Spleen (tissue), 11 donors: ENCODE measurements around the gene CYYR1. TPM values are rescaled to one million over a fixed set of nuclear protein-coding genes. Genes with fewer than 3 reads are reported as not detected.

Experiments
- DNase-seq: peaks from one replicate; pipeline ENCODE4 v3.0.0-alpha.2; 2020
- H3K27ac ChIP-seq, 8 donors: fragments of 200-600 bp; sonication (generic) in 7 of 8; 1 replicate in 4 of 8; 2 replicates in 4 of 8; pipeline versions ENCODE4 v1.5.0 to v1.8.0; 2016 to 2021; ENCODE audit warnings: inconsistent platforms in 4 of 8, mild to moderate bottlenecking in 4 of 8, moderate library complexity in 1 of 8
- H3K27me3 ChIP-seq, 7 donors: fragments of 200-600 bp; sonication (generic) in 6 of 7; replicated peaks in 1 of 7; 1 replicate in 4 of 7; 2 replicates in 3 of 7; pipeline versions ENCODE4 v1.5.0 to v1.8.0; 2016 to 2021; ENCODE audit warnings: inconsistent platforms in 3 of 7, mild to moderate bottlenecking in 1 of 7
- H3K36me3 ChIP-seq, 6 donors: fragments of 200-600 bp; sonication (generic) in 5 of 6; 1 replicate in 4 of 6; 2 replicates in 2 of 6; pipeline versions ENCODE4 v1.5.0 to v1.8.0; 2016 to 2021; ENCODE audit warnings: inconsistent platforms in 2 of 6
- H3K4me1 ChIP-seq, 6 donors: fragments of 200-600 bp; sonication (generic) in 5 of 6; 1 replicate in 3 of 6; 2 replicates in 3 of 6; pipeline versions ENCODE4 v1.5.0 to v1.8.0; 2016 to 2021; ENCODE audit warnings: inconsistent platforms in 3 of 6
- H3K4me3 ChIP-seq, 8 donors: fragments of 200-600 bp; sonication (generic) in 7 of 8; 1 replicate in 4 of 8; 2 replicates in 4 of 8; pipeline versions ENCODE4 v1.5.0 to v1.8.0; 2016 to 2021; ENCODE audit warnings: inconsistent platforms in 4 of 8, mild to moderate bottlenecking in 4 of 8, moderate library complexity in 2 of 8
- H3K9me3 ChIP-seq, 8 donors: fragments of 200-600 bp; sonication (generic) in 7 of 8; 1 replicate in 4 of 8; 2 replicates in 4 of 8; pipeline versions ENCODE4 v1.5.0 to v1.8.0; 2016 to 2021; ENCODE audit warnings: inconsistent platforms in 4 of 8
- POLR2A ChIP-seq, 3 donors: fragments of 450-650 bp; IDR thresholded peaks; one replicate each; pipeline ENCODE4 v1.5.1; 2017; ENCODE audit warnings: antibody characterized with exemption in 3 of 3, mild to moderate bottlenecking in 1 of 3
- POLR2AphosphoS5 ChIP-seq, 3 donors: sonication (generic); formaldehyde crosslinking; IDR thresholded peaks; one replicate each; pipeline ENCODE4 v1.5.1; 2017; ENCODE audit warnings: antibody characterized with exemption in 3 of 3
- WGBS, 5 donors: extraction: QIAGEN DNeasy Blood & Tissue Kit in 3 of 5; methylation state at CpG; one replicate each; pipeline versions ENCODE4 v1.1.5 to v1.1.7; 2013 to 2018; 5-methylcytosine and 5-hydroxymethylcytosine counted together
- intact Hi-C: fragments of 100-400 bp; cut with DNase I; formaldehyde crosslinking; loops from one replicate; pipeline ENCODE4 v1.15.0; 2023; ENCODE audit warnings: low total_unique reads
- polyA plus RNA-seq, 3 donors: library from polyadenylated mRNA; stranded (reverse); fragments of 200-250 nt; gene quantifications; one replicate each; pipeline ENCODE4 v1.2.1, GENCODE V29; 2013
- total RNA-seq, 7 donors: library from RNA; depleted of rRNA in 3 of 7; stranded (reverse); fragments of >200 nt in 3 of 7; fragmentation: NEBNext Ultra II Directional in 4 of 7; extraction: Animal tissue kit (Norgen Biotek cat#: 25700) in 4 of 7; gene quantifications; one replicate each; pipeline versions ENCODE4 v1.1.0 to v1.2.1, GENCODE V29; 2016 to 2021
- TF ChIP-seq, protein P1 (sequence below), 11 experiments: fragments of 200-600 bp in 7 of 11; fragments of 450-650 bp in 4 of 11; sonication (generic) in 4 of 11; IDR thresholded peaks in 8 of 11; conservative IDR thresholded peaks in 3 of 11; 1 replicate in 7 of 11; 2 replicates in 4 of 11; pipeline versions ENCODE4 v1.4.0 to v1.8.0; 2016 to 2021; ENCODE audit warnings: antibody characterized with exemption in 11 of 11, inconsistent platforms in 4 of 11, mild to moderate bottlenecking in 1 of 11
- donor health status: healthy with polysubstance abuse.
- donor health status: DM: no; HTN: no; CAD: no; lungs with moderate emphysema.
- donor health status: DM: no; HTN: no; CAD: no.
- donor health status: Bipolar disorder and iron deficiency.
- donor health status: healthy.
- donor health status: DM: no; HTN: no; CAD: no.
- donor health status: DM: yes; HTN: yes; CAD: no.

CYYR1 gene
- total and polyA plus RNA-seq, 10 donors: 9.5 to 86.9 (median 50.7) TPM

DNA sequence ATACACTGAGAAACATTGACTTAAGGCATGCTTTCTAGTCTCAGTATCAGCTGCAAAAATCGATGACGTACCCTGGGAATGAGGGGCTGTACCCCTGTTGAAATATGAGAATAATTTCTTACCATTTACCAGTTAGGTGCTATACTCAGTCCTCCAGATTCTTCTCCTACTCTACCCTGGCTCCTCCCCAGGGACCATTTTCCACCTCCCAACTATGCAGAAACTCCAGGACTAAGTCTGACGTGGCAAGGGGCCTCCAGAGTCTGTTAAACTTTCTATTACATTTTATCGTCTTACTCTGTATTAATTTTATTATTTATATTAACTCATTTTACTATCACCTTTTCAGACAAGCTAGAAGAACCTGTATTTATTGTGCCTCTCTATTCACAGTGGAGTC lies 124.3 kb downstream of the CYYR1 start:
- TF ChIP-seq, protein P1, sequence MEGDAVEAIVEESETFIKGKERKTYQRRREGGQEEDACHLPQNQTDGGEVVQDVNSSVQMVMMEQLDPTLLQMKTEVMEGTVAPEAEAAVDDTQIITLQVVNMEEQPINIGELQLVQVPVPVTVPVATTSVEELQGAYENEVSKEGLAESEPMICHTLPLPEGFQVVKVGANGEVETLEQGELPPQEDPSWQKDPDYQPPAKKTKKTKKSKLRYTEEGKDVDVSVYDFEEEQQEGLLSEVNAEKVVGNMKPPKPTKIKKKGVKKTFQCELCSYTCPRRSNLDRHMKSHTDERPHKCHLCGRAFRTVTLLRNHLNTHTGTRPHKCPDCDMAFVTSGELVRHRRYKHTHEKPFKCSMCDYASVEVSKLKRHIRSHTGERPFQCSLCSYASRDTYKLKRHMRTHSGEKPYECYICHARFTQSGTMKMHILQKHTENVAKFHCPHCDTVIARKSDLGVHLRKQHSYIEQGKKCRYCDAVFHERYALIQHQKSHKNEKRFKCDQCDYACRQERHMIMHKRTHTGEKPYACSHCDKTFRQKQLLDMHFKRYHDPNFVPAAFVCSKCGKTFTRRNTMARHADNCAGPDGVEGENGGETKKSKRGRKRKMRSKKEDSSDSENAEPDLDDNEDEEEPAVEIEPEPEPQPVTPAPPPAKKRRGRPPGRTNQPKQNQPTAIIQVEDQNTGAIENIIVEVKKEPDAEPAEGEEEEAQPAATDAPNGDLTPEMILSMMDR (IDR thresholded peaks at IDR 0.05 in 8 of 11, conservative IDR thresholded peaks at IDR 0.05 in 3 of 11): no peak
- TF ChIP-seq POLR2AphosphoS5 (IDR thresholded peaks at IDR 0.05): no peak
- TF ChIP-seq POLR2A (IDR thresholded peaks at IDR 0.05): no peak

DNA sequence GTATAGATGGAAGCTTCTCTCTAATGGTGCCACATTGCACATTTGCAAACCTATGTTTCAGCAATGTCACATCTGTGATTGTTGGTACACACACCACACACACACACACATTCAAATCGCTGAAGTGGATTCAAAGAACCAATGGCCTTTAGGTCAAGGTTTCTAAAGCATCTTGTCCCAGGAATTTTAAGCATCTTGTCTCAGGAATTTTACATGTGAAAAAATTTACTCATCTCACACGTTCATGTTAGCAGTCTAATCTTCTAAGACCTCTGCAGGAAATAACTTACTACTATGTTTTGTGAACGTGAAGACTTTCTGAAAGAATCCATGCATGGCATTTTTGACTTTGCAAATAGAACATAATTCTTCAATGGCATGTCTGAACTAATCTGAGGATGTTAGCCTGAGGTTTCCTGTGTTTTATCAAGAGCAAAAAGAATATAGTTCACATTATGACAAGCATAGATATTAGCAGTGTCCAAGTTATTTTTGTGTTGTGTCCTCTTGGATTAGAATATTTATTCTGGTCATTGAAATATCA lies 125.1 kb downstream of the CYYR1 start:
- TF ChIP-seq, protein P1 (IDR thresholded peaks at IDR 0.05 in 8 of 11, conservative IDR thresholded peaks at IDR 0.05 in 3 of 11): no peak
- TF ChIP-seq POLR2A (IDR thresholded peaks at IDR 0.05) (no peak), POLR2AphosphoS5 (IDR thresholded peaks at IDR 0.05) (no peak)
- Histone ChIP-seq H3K4me1 (no peaks in the 10 kb centered on the region), H3K9me3 (no peaks in the 10 kb centered on the region), H3K4me3 (no peak overlapping the region), H3K27me3 (no peaks in the 10 kb centered on the region), H3K27ac (no peak overlapping the region), H3K36me3 (no peaks in the 10 kb centered on the region)
- DNase-seq: no peak
- WGBS, 5 donors: 53 to 66% (median 60%) methylated on average over 3 of the region's 3 CpGs
- intact Hi-C loops: no loop called here

More for the DNA sequence above, 124.3 kb downstream of the CYYR1 start:
- H3K27me3 ChIP-seq: no peaks in the 10 kb centered on the region
- H3K4me3 ChIP-seq: no peak overlapping the region
- DNase-seq: no peak
- no peaks in the 10 kb centered on the region for H3K36me3 ChIP-seq
- intact Hi-C loops: no loop called here
- 76 to 90% (median 88%) methylated on average over 4 of the region's 4 CpGs for WGBS, 5 donors
- no peaks in the 10 kb centered on the region for H3K4me1 ChIP-seq
- H3K9me3 ChIP-seq: no peaks in the 10 kb centered on the region
- H3K27ac ChIP-seq: no peak overlapping the region

DNA sequence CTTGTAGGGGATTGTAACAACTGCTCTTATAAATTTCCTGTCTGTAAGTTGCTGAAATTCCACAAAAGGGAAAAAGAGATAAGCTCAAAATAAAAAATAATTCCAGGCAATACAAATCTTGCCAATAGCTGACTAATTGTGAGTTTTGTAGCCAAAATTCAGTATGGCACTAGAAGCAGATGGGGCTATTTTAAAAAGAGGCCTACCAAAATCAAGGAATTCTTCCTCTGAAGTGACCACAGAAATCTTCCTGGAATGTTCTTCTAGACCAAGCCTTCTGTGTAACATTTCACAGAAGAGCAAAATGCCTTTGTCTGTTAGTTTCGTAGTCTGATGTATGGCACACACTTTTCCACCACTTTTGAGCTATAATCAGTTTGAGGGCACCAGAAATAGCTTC lies 127.6 kb downstream of the CYYR1 start:
- WGBS, 5 donors: 72 to 83% (median 79%) methylated on average over 1 of the region's 1 CpG
- H3K27me3 ChIP-seq: no peaks in the 10 kb centered on the region
- peaks cover 0 to 6% (median 0%) of the 10 kb centered on the region in 8 donors for H3K9me3 ChIP-seq
- no peak overlapping the region for H3K4me3 ChIP-seq
- H3K4me1 ChIP-seq: no peaks in the 10 kb centered on the region
- intact Hi-C loops: no loop called here
- no peaks in the 10 kb centered on the region for H3K36me3 ChIP-seq
- H3K27ac ChIP-seq: no peak overlapping the region
- no peak for DNase-seq
- TF ChIP-seq POLR2AphosphoS5 (IDR thresholded peaks at IDR 0.05): no peak

DNA sequence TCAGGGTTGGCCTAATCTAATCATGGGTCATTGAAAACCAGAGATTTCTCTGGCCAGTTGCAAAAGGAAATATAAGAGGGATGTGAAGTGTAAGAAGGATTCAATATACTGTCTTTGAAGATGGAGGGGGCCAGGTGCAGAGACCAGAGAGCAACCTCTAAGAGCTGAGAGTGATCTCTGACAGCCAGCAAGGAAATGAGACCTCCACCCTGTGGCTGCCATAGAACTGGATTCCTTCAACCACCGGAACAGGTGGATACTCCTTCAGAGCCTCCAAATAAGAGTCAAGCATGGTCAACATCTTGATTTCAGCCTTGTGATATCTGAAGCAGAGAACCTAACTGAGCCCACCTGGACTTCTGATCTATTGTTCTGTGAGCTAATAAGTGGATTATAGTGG lies 128.4 kb downstream of the CYYR1 start:
- 42 to 100% (median 94%) methylated on average over 1 of the region's 1 CpG for WGBS, 5 donors
- TF ChIP-seq, protein P1 (IDR thresholded peaks at IDR 0.05 in 8 of 11, conservative IDR thresholded peaks at IDR 0.05 in 3 of 11): no peak
- TF ChIP-seq POLR2A (IDR thresholded peaks at IDR 0.05): no peak
- intact Hi-C loops: no loop called here
- DNase-seq: no peak
- H3K27me3 ChIP-seq: no peaks in the 10 kb centered on the region
- H3K36me3 ChIP-seq: no peaks in the 10 kb centered on the region
- H3K9me3 ChIP-seq: peaks cover 0 to 6% (median 0%) of the 10 kb centered on the region in 8 donors
- no peak overlapping the region for H3K4me3 ChIP-seq
- H3K4me1 ChIP-seq: no peaks in the 10 kb centered on the region
- no peak overlapping the region for H3K27ac ChIP-seq

DNA sequence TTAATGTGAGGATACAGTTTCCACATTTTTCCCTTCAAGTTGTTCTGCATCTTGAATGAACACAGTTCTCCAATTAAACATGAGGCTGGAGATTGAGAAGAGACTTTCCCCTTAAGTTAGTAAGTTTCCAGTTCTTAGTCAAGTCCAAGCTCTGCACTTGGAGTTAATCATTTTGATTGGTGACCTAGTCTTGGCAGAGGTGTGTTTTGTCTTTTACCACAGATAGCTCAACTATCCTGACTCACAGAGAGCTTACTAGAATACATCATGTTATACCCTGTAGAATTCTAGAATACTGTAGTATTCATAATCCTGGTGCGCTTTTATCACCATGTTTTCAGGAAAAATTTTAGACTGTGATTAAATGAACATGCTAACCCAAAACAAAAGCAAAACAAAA lies 129.2 kb downstream of the CYYR1 start:
- TF ChIP-seq, protein P1 (IDR thresholded peaks at IDR 0.05 in 8 of 11, conservative IDR thresholded peaks at IDR 0.05 in 3 of 11): no peak
- TF ChIP-seq POLR2AphosphoS5 (IDR thresholded peaks at IDR 0.05) (no peak), POLR2A (IDR thresholded peaks at IDR 0.05) (no peak)
- intact Hi-C loops: no loop called here
- no peaks in the 10 kb centered on the region for H3K36me3 ChIP-seq
- H3K4me3 ChIP-seq: no peak overlapping the region
- peaks cover 0 to 6% (median 0%) of the 10 kb centered on the region in 8 donors for H3K9me3 ChIP-seq
- no peaks in the 10 kb centered on the region for H3K4me1 ChIP-seq
- DNase-seq: no peak
- no peaks in the 10 kb centered on the region for H3K27me3 ChIP-seq
- 83 to 100% (median 93%) methylated on average over 1 of the region's 1 CpG for WGBS, 5 donors
- no peak overlapping the region for H3K27ac ChIP-seq
